ENCODE data around the gene ZFAND6. TPM values are rescaled to one million over a fixed set of nuclear protein-coding genes. Genes with fewer than 3 reads are reported as not detected.

Gene ZFAND6
- total and polyA plus RNA-seq, 4 donors, result 61.2 to 94.0 (median 75.5) TPM

DNA sequence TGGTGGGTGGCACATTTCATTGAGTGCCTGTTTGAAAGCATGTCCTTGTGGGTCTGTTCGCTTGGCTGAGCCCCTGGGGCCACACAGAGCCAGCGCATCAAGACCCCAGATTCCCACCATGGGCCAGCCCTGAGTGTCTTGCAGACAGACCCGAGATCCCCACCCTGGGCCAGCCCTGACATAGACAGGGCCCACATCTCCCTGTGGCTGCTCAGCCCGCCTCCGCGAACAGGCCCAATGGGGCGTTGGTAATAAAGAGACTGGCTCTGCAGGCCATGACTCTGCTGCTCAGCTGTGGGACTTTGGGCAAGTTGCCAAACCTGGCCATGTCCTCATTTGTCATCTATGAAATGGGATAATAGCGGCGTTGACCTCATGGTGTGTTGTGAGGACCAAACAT, 116.0 kb downstream of the ZFAND6 start:
- H3K4me1 ChIP-seq (ENCODE audit: control insufficient read depth in 1 of 2, insufficient read depth in 2 of 2, low read length in 2 of 2), result peaks cover 2 to 11% of the 10 kb centered on the region in 2 donors
- DNase-seq (no peak), ATAC-seq (ENCODE audit: low FRiP score) (no peak)
- H3K36me3 ChIP-seq (ENCODE audit: control insufficient read depth in 1 of 2, insufficient read depth in 2 of 2, low read length in 1 of 2), result no peaks in the 10 kb centered on the region
- intact Hi-C loops (cut with DNase I), result loop anchor here (10.0 kb wide), 2 partner anchors 251 to 281 kb away; partner anchors contain the start of gene MTHFS (in 1 of the 2)
- no peak overlapping the region for H3K4me3 ChIP-seq (ENCODE audit: low read length in 2 of 2)
- no peaks in the 10 kb centered on the region for H3K27me3 ChIP-seq (ENCODE audit: control insufficient read depth in 1 of 2, insufficient read depth in 2 of 2, low read length in 1 of 2)
- H3K9me3 ChIP-seq (ENCODE audit: control insufficient read depth, low read length), result no peaks in the 10 kb centered on the region
- peak overlapping the region in 1 of 2 donors; percentile 95 for H3K27ac ChIP-seq (ENCODE audit: low read depth in 1 of 2, low read length in 2 of 2)
- WGBS, 2 donors, result 96 to 97% methylated on average over 9 of the region's 9 CpGs

- H3K27me3 ChIP-seq (ENCODE audit: control insufficient read depth in 1 of 2, insufficient read depth in 2 of 2, low read length in 1 of 2), result no peaks in the 10 kb centered on the region
- no peak overlapping the region for H3K4me3 ChIP-seq (ENCODE audit: low read length in 2 of 2)
- no peaks in the 10 kb centered on the region for H3K9me3 ChIP-seq (ENCODE audit: control insufficient read depth, low read length)
- H3K4me1 ChIP-seq (ENCODE audit: control insufficient read depth in 1 of 2, insufficient read depth in 2 of 2, low read length in 2 of 2), result peaks cover 2 to 11% of the 10 kb centered on the region in 2 donors
- no peak overlapping the region for H3K27ac ChIP-seq (ENCODE audit: low read depth in 1 of 2, low read length in 2 of 2)
- 66 to 88% methylated on average over 6 of the region's 6 CpGs for WGBS, 2 donors
- H3K36me3 ChIP-seq (ENCODE audit: control insufficient read depth in 1 of 2, insufficient read depth in 2 of 2, low read length in 1 of 2), result no peaks in the 10 kb centered on the region
- DNase-seq, result no peak
- intact Hi-C loops (cut with DNase I), result loop anchor here (10.0 kb wide), 2 partner anchors 252 to 282 kb away; partner anchors contain the start of gene MTHFS (in 1 of the 2)
- no peak for ATAC-seq (ENCODE audit: low FRiP score)
These were observed 117.0 kb downstream of the ZFAND6 start for GRCh38 chr15:80176443-80176842.

GRCh38 chr15:80177156-80177555, 117.7 kb downstream of the ZFAND6 start:
- no peaks in the 10 kb centered on the region for H3K36me3 ChIP-seq (ENCODE audit: control insufficient read depth in 1 of 2, insufficient read depth in 2 of 2, low read length in 1 of 2)
- DNase-seq (no peak), ATAC-seq (ENCODE audit: low FRiP score) (no peak)
- no peaks in the 10 kb centered on the region for H3K9me3 ChIP-seq (ENCODE audit: control insufficient read depth, low read length)
- H3K4me1 ChIP-seq (ENCODE audit: control insufficient read depth in 1 of 2, insufficient read depth in 2 of 2, low read length in 2 of 2), result peaks cover 2 to 11% of the 10 kb centered on the region in 2 donors
- no peak overlapping the region for H3K27ac ChIP-seq (ENCODE audit: low read depth in 1 of 2, low read length in 2 of 2)
- WGBS, 2 donors, result 96% methylated on average over 2 of the region's 2 CpGs
- no peaks in the 10 kb centered on the region for H3K27me3 ChIP-seq (ENCODE audit: control insufficient read depth in 1 of 2, insufficient read depth in 2 of 2, low read length in 1 of 2)
- intact Hi-C loops (cut with DNase I), result loop anchor here (10.0 kb wide), 2 partner anchors 252 to 282 kb away; partner anchors contain the start of gene MTHFS (in 1 of the 2)
- no peak overlapping the region for H3K4me3 ChIP-seq (ENCODE audit: low read length in 2 of 2)

GRCh38 chr15:80179025-80179759, 119.7 kb downstream of the ZFAND6 start:
- ATAC-seq (ENCODE audit: low FRiP score), result peak; percentile 34
- peaks cover 5 to 10% of the 10 kb centered on the region in 2 donors for H3K4me1 ChIP-seq (ENCODE audit: control insufficient read depth in 1 of 2, insufficient read depth in 2 of 2, low read length in 2 of 2)
- WGBS, 2 donors, result 58 to 61% methylated on average over 17 of the region's 17 CpGs

GRCh38 chr15:80179935-80180334, 120.5 kb downstream of the ZFAND6 start:
- peaks cover 5 to 10% of the 10 kb centered on the region in 2 donors for H3K4me1 ChIP-seq (ENCODE audit: control insufficient read depth in 1 of 2, insufficient read depth in 2 of 2, low read length in 2 of 2)
- intact Hi-C loops (cut with DNase I), result loop anchor here (1.0 to 10.0 kb wide), 3 partner anchors 27 to 285 kb away; partner anchors contain the start of gene MTHFS (in 1 of the 2)
- no peaks in the 10 kb centered on the region for H3K27me3 ChIP-seq (ENCODE audit: control insufficient read depth in 1 of 2, insufficient read depth in 2 of 2, low read length in 1 of 2)
- ATAC-seq (ENCODE audit: low FRiP score) (no peak), DNase-seq (no peak)
- no peaks in the 10 kb centered on the region for H3K9me3 ChIP-seq (ENCODE audit: control insufficient read depth, low read length)
- H3K4me3 ChIP-seq (ENCODE audit: low read length in 2 of 2), result no peak overlapping the region
- peak overlapping the region; percentile 59 to 82 for H3K27ac ChIP-seq (ENCODE audit: low read depth in 1 of 2, low read length in 2 of 2)
- H3K36me3 ChIP-seq (ENCODE audit: control insufficient read depth in 1 of 2, insufficient read depth in 2 of 2, low read length in 1 of 2), result no peaks in the 10 kb centered on the region
- WGBS, 2 donors, result 96% methylated on average over 15 to 16 of the region's 16 CpGs

More at GRCh38 chr15:80179025-80179759, 119.7 kb downstream of the ZFAND6 start:
- no peaks in the 10 kb centered on the region for H3K9me3 ChIP-seq (ENCODE audit: control insufficient read depth, low read length)
- H3K27ac ChIP-seq (ENCODE audit: low read depth in 1 of 2, low read length in 2 of 2), result peak overlapping the region; percentile 59 to 82
- H3K4me3 ChIP-seq (ENCODE audit: low read length in 2 of 2), result no peak overlapping the region
- no peaks in the 10 kb centered on the region for H3K36me3 ChIP-seq (ENCODE audit: control insufficient read depth in 1 of 2, insufficient read depth in 2 of 2, low read length in 1 of 2)
- no peak for DNase-seq
- H3K27me3 ChIP-seq (ENCODE audit: control insufficient read depth in 1 of 2, insufficient read depth in 2 of 2, low read length in 1 of 2), result no peaks in the 10 kb centered on the region
- intact Hi-C loops (cut with DNase I), result loop anchor here (1.0 to 10.0 kb wide), 3 partner anchors 26 to 284 kb away; partner anchors contain the start of gene MTHFS (in 1 of the 2)

DNA sequence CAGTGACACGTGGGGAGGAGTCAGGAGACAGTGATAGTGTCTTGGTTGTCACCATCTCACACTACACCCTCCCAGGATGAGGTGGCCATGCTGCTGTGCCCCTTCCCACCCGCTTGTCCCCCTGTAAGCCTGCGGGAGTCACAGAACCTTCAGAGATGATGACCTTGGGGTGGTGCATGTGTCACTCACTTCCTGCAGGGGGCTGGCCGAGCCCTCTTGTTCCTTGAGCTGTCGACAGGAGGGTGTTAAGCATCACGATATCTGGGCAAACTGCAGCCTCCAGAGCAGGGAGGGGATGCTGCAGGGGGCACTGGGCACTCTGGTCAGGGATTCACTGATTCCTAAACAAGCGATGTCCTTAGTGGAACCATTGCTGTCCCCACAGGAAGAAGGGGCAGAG, 121.0 kb downstream of the ZFAND6 start:
- intact Hi-C loops (cut with DNase I), result no loop called here
- DNase-seq (no peak), ATAC-seq (ENCODE audit: low FRiP score) (no peak)
- no peak overlapping the region for H3K27ac ChIP-seq (ENCODE audit: low read depth in 1 of 2, low read length in 2 of 2)
- H3K27me3 ChIP-seq (ENCODE audit: control insufficient read depth in 1 of 2, insufficient read depth in 2 of 2, low read length in 1 of 2), result no peaks in the 10 kb centered on the region
- no peaks in the 10 kb centered on the region for H3K36me3 ChIP-seq (ENCODE audit: control insufficient read depth in 1 of 2, insufficient read depth in 2 of 2, low read length in 1 of 2)
- H3K9me3 ChIP-seq (ENCODE audit: control insufficient read depth, low read length), result no peaks in the 10 kb centered on the region
- 86 to 89% methylated on average over 7 of the region's 7 CpGs for WGBS, 2 donors
- peaks cover 5 to 10% of the 10 kb centered on the region in 2 donors for H3K4me1 ChIP-seq (ENCODE audit: control insufficient read depth in 1 of 2, insufficient read depth in 2 of 2, low read length in 2 of 2)
- H3K4me3 ChIP-seq (ENCODE audit: low read length in 2 of 2), result no peak overlapping the region

DNA sequence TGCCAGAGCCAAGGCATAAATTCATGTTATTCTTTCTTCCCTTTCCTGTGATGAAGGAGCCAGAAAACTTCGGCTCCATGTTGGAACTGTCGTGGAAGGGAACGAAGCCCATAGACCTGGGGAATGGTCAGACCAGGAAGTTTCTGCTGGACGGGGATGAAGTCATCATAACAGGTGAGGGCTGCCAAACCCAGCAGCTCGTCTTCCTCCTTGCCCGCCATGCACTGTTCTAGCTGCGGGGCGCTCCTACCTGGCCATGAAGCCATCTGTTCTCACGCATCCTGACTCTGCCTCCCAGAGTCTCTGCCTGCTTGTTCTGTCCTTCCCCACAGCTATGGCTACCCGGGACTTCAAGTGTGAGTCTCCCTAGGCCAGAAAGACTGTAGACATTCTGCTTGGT, 121.5 kb downstream of the ZFAND6 start:
- 93 to 94% methylated on average over 10 of the region's 10 CpGs for WGBS, 2 donors
- DNase-seq (no peak), ATAC-seq (ENCODE audit: low FRiP score) (no peak)
- no peaks in the 10 kb centered on the region for H3K36me3 ChIP-seq (ENCODE audit: control insufficient read depth in 1 of 2, insufficient read depth in 2 of 2, low read length in 1 of 2)
- H3K4me1 ChIP-seq (ENCODE audit: control insufficient read depth in 1 of 2, insufficient read depth in 2 of 2, low read length in 2 of 2), result peaks cover 5 to 10% of the 10 kb centered on the region in 2 donors
- H3K27ac ChIP-seq (ENCODE audit: low read depth in 1 of 2, low read length in 2 of 2), result no peak overlapping the region
- H3K4me3 ChIP-seq (ENCODE audit: low read length in 2 of 2), result no peak overlapping the region
- intact Hi-C loops (cut with DNase I), result no loop called here
- H3K9me3 ChIP-seq (ENCODE audit: control insufficient read depth, low read length), result no peaks in the 10 kb centered on the region
- H3K27me3 ChIP-seq (ENCODE audit: control insufficient read depth in 1 of 2, insufficient read depth in 2 of 2, low read length in 1 of 2), result no peaks in the 10 kb centered on the region

GRCh38 chr15:80182611-80183261, 123.3 kb downstream of the ZFAND6 start:
- Histone ChIP-seq H3K9me3 (ENCODE audit: control insufficient read depth, low read length) (no peaks in the 10 kb centered on the region), H3K27me3 (ENCODE audit: control insufficient read depth in 1 of 2, insufficient read depth in 2 of 2, low read length in 1 of 2) (no peaks in the 10 kb centered on the region), H3K4me3 (ENCODE audit: low read length in 2 of 2) (no peak overlapping the region), H3K4me1 (ENCODE audit: control insufficient read depth in 1 of 2, insufficient read depth in 2 of 2, low read length in 2 of 2) (peaks cover 5 to 10% of the 10 kb centered on the region in 2 donors), H3K36me3 (ENCODE audit: control insufficient read depth in 1 of 2, insufficient read depth in 2 of 2, low read length in 1 of 2) (peaks cover 2 to 4% of the 10 kb centered on the region in 2 donors), H3K27ac (ENCODE audit: low read depth in 1 of 2, low read length in 2 of 2) (peak overlapping the region in 1 of 2 donors; percentile 28)
- no peak for ATAC-seq (ENCODE audit: low FRiP score)
- intact Hi-C loops (cut with DNase I), result no loop called here
- DNase-seq, result peak in 1 of 2 donors; percentile 52
- WGBS, 2 donors, result 2 to 5% methylated on average over 5 of the region's 5 CpGs

Data from aorta (tissue), 5 donors.